Amygdala (tissue), 56 donors: ENCODE results near the gene UVRAG.

ENCODE experiments used
- DNase-seq, 56 donors: peaks; one replicate each; lab custom pipeline; 2025; lab: John Stamatoyannopoulos, UW

UVRAG gene

DNA sequence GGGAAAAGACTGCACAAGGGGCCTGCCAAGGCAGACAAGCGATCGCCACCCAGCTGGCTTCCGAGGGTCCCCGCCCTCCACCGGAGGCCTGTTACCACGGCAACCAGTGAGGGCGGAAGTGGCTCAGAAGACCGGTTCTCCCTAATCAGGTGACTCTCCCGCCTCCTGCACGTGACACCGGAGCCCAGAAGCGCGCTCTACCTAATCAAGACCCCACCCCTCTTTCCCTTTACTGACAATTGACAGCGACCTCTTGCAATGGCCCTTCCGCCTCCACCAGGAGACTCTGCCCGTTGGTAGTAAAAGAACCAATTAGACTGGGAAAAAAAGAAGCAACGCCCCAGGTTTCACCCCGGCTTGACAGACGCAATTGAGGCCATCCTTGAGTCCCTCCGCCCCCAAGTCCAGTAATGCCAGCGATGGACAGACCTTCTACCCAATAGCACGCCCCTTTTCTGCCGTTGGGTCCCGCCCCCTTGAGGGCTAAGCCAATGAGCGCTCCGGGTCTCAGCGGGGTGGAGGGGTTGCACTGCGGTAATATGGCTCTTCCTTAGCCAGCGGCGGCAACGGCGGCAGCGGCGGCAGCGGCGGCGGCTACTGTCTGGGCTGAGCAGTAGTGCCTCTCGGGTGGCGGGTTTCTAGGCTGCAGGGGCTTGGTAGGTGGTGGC lies at the start of gene UVRAG:
UVRAG (plus strand) TSS at position 534 of the 668 bp plus-strand sequence. CDS start 198 bp downstream, outside the sequence.
- DNase-seq: peak; percentile 97 to 100 (median 100)

DNA sequence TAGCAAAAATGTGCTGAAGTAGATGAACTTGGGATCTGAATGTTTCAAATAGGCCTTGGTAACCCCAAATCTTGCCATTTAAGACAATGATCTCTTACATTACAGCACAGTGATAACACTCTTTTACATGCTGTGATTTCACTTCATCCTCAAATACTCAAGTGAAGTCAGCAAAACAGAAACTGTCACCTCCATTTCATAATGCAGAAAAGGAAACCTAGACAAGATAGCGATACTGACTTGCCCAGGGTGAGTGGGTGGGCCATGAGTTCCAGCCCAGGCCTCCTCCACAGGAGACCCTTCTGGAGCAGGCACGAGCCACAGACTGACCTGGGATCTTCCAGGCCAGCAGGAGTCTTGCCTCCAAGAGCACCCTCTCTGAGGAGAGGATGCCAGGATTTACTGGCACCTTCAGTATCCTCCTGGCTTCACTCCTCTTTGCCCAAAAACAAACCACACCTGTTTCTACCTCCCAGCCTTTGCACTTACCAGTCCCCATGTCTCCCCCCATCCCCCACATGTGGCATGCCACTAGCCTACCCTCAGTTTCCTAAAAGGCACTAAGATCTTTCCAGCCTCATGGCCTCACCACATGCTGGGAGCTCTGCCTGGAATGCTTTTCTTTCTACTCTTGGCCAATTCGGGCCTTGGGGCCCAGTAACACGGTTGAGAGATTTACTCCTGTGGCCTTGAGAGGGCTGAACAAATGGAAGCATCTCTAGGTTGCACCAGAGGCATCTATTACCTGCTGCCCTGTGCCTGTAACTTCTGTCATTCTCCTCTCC lies 48.4 kb upstream of the UVRAG start:
- no peak for DNase-seq

DNA sequence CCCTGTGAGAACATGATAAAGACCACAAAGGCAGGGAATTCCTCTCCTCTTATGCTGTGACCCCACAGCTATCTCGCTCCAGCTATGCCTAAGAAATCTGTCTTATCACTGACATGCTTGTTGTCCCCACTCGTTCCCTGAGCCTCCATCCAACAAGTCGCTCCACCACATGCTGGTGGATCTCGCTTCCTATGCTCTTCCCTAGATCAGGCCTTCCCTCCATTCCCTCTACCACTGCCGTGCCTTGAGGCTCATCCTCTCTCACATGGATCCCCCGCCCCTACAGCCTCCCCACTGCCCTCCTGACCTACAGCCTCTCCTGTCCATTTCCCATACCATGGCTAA lies 47.8 kb upstream of the UVRAG start:
- no peak for DNase-seq

DNA sequence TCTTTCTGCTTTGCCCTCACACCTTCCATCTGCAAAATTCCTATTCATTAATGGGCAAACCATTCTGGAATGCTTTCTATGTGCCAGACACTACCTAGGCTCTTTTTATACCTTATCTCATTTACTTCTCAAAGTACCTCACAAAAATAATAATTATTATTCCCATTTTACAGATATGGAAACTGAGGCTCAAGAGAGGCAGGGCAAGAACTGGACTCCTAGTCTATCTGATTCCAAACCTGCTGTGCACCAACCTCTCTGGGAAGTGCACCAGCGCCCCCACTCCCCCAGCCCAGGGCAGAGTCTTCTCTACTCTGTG lies 47.3 kb upstream of the UVRAG start:
- DNase-seq: no peak

DNA sequence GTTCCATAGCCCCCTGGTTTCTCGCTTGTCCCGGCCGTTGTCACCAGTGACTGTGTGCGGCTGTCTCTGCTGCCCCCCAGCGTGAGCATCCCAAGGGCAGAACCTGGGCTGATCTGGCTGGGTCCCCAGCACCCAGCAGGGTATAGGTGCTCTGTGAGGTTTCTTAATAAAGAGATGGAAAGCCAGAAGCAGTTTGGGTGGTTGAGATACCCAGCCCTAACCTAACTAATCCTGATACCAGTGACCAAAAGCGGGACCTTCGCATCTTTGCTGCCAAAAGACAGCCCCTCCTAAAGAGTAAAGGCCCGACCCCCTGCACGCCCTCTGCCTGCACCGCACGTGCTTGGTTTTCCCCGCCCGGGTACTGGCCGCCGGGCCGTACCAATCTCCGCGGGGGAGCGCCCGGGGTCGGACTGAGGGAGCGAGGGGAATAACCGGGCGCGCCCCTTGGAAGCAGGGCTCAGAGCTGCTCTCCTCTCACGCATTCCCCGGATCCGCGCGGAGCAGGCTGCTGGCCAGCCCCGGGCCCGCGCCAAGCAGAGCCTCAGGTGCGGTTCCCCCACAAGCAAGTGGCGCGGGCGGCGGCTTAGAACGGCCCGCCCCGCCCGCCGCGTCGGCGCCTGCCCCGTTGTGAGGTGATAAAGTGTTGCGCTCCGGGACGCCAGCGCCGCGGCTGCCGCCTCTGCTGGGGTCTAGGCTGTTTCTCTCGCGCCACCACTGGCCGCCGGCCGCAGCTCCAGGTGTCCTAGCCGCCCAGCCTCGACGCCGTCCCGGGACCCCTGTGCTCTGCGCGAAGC lies 46.7 kb upstream of the UVRAG start, which contains the start of gene DGAT2:
DGAT2 (plus strand) TSS at position 667 of the 797 bp plus-strand sequence. CDS start 214 bp downstream, outside the sequence.
- DNase-seq: peak in 35 of 56 donors; percentile 5 to 75 (median 44)

DNA sequence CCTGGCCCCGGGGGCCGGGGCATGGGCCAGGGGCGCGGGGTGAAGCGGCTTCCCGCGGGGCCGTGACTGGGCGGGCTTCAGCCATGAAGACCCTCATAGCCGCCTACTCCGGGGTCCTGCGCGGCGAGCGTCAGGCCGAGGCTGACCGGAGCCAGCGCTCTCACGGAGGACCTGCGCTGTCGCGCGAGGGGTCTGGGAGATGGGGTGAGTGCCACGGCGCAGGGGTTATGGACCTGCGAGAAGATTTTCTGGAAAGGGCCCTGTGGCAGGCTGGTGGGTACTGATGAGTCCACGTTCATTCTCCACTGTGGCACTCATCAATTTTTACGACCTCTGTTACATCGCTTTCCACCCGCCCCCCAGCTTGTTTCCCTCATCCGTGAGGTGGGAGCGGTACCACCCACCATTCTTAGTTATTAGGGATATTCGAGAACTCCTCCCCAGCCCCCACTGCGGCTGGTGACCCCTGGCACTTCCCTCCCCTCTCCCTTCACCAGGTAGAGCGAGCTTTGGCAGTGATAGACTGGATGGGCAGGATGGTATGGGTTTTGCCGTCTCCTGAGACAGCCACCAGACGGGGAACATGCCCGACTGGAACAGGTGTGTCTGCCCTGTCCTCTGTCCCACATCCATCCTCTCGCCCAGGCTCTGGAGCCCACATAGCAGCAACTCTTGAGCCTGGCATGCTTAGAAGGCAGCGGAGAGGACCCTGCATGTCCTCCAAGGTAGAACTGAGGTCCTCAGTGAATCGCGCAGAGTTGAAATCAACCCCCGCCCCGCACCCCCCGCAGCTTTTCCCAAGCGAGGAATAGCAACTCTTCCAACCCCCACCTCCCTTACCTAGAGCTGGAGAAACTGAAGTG lies 45.9 kb upstream of the UVRAG start:
- DNase-seq: peak in 1 of 56 donors; percentile 20

DNA sequence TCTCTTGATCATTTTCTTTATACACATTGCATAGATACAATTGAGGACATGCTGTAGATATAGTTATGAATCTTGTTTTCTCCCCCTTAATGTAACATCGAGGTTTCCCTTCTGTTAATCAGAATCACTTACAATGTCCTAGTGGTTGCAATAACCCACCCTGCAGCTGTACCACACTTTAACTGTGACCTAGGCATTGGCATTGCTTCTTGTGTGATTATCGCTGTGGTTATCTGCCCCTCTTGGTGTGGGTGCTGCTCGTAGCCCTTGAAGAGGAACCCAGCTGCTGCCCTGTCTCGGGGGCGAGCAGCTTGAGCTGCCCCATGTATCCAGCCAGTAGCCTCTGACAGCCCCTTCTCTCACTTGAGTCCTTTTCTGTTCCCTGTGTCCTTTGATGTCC lies 44.9 kb upstream of the UVRAG start:
- DNase-seq: no peak

DNA sequence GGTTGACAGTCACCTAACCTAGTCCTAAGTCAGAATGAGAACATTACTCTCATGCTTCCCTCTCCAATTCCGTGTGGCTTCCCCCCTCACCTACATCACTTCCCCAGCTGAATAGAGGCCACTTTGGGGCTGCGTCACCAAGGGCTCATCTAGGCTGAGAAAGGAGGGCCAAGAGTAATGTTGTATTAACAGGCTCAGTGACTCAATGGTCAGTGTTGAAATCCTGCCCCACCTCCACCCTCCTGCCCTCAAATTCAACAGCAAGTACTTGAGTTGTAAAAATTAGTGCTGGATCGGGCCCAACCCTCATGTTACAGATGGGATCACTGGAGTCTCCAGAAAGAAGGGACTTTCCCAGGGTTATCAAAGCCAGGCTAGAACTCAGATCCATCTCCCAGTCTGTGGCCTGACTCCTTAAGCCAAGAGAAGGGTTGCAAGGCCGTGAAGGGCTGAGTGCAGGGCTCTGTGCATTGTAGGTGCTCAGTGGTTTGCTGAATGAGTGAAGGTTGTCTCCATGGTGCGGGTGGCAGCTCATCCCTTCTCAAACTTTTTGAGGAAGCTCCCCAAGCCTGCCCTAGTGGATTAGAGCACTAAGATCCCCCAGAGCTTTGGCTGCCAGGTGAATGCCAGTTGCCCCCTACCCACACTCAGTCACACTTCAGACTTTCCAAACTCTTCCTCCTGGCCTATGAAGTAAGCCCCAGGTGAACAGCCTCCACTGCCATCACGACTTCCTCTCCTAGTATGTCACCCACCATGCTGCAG lies 43.2 kb upstream of the UVRAG start:
- no peak for DNase-seq

DNA sequence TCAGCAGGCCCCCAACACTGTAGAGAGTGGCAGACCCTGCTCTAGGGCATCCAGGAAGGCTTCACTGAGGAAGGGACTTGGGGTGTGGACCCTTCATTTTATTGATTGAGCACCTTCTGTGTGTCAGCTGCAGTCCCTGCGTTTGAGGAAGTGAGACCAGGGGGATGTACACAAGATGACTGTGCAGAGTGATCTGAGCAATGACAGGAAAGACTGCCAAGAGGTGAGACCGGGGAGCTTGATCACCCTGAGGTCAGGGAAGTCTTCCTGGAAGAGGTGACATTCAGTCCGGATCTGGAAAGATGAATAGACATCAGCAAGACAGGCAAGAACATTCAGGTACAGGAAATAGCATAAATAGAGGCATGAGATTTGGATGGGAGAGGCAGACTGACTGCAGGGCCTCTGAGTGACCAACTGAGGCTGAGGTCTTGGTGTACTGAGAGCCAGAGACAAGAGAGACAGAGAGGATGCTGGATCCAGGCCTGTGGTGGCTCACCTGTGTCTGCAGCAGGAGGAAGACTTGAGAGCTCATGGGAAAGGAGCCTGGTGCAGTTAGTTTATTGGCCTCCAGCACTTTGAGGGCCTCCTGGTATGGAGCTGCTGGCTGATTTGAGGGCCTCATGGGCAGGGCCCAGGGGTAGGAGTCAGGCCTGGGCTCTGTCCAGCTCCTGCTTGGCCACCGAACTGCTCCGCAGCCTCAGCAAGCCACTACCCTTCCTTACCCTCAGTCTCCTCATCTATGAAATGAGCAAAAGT lies 41.2 kb upstream of the UVRAG start:
- DNase-seq: no peak

DNA sequence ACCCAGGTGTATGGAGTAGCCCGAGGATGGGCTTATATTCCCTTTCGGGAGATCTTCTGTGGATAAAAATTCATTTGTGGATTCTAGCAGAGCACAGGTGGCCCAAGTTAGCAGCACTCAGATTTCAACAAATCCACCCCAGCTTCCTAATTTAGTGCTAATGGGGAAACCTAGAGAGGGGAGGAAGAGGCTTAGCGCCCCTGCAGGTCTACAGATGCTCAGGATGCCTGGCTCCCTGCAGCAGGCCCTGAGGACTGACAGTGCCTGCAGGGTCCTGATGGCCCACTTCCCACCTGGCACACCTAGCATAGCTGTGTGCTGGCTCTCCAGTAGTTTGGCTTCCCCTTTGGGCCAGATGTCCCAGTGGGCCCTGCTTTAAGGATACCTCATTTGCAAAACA lies 40.0 kb upstream of the UVRAG start:
- no peak for DNase-seq

DNA sequence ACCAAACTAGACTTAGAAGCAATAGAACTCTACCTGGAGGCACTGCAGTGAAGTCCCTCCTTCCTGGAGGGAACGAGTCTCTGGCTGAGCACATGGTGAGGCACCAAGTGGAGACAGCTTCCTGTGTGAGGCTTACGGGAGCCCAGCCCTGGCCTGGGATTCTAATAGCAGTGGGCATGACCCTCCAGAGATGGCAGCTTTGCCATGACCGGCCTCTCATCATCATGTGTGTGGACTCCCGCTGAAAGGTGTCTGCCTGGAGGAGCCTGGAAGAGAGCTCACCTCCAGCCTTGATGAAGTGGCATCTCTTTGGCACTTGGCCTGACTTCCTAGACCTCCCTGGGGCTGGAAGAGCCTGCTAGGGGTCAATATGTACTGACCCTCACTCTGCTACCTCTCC lies 38.5 kb upstream of the UVRAG start:
- DNase-seq: no peak

DNA sequence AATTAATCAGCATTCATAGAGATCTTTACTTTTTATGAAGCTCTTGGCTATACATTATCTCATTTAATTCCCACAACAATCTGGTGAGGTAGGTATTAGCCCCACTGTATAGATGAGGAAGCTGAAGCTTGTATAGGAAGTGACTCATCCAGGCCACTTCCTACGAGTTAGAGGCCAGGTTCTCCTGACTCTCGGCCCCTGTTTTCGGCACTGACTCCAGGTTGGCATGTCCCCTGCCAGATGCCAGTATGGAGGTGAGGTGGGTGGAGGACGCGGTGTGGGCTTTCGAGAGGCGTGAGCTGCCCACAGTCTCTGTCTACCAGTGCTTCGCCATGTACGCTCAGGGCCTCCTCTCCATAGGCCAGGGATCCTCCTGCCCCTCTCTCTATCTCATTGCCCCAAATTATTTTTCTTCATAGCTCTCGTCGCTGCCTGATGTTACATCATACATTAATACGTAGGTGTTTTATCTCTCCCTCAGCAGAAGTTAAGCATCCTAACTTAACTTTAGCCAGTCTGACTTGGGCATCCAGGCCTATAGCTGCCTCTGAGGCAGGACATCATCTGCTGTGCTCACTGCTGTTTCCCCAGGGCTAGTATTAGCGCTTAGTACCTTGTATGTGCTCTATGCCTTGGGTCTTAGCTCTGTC lies 37.4 kb upstream of the UVRAG start:
- no peak for DNase-seq

DNA sequence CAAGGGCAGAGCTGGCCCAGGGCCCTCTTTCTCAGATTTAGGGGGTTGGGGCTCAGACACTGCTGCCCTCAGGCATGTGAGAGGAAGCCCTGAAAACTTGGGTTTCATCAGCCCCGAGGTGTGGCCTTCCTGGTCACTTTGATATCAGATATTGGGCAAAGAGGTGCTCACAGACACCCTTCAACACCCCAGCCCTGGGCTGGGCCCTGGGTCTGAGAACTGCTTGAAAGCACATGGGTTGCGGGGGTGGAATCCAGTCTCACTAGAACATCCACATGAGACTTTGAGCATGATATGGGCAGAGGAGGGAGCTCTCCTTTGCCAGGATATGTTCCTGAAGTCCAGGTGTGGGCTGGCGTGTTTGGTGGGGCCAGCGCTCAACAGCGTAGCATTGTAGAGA lies 36.0 kb upstream of the UVRAG start:
- DNase-seq: no peak

DNA sequence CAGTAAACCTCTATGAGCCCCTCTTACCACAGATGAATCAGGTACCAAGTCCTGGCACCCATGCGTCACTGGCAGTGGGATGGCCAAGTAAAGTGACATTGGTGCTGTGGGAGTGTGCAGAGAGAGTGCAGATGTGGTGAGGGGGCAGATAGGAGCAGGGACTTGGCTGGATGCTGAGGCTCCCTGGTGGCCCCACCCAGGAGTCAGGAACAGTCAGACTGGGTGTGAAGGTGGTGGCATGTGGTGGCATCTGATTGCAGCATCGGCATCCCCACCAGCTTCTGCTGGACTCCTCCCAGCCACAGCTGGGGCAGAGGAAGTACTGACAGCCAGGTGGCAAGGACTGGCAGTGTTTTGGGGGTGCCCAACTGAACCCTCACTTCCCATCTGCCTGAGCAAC lies 35.0 kb upstream of the UVRAG start:
- no peak for DNase-seq

DNA sequence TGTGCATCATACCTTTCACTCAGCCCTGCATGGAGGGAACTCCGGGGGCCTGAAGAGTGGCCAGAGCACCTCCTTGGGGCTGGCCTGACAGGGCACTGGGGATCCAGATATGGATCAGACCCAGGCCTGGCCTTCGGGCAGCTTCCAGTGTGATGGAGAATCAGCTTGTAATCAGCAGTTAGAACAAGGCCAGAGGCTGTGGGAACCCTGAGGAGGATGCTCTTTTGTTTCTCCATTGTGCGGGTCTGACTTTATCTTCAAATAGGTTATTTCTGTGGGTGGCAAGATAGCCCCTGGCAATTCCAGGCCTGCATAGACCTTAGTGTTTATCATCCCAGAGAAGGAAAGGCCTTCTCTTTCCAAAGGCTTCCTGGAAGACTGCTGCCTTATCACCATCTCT lies 34.1 kb upstream of the UVRAG start:
- DNase-seq: no peak

DNA sequence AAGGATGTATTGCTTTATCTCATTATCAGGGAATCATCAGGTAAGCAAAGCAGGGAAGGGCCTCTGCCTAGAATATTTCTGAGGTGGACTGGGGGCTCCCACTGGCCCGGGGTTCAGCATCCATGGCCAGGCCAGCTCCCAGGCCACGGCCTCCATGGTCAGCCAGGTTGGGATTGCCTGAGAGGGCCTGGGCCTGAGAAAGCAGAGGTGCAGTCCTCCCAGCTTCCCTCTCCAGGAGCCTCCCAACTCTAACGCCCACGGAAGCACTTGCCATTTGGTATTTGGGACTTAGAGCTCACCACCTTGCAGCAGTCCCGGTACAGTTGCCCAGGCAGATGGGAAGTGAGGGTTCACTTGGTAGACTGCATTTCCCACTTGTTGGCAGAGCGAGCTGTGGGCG lies 33.7 kb upstream of the UVRAG start:
- no peak for DNase-seq

DNA sequence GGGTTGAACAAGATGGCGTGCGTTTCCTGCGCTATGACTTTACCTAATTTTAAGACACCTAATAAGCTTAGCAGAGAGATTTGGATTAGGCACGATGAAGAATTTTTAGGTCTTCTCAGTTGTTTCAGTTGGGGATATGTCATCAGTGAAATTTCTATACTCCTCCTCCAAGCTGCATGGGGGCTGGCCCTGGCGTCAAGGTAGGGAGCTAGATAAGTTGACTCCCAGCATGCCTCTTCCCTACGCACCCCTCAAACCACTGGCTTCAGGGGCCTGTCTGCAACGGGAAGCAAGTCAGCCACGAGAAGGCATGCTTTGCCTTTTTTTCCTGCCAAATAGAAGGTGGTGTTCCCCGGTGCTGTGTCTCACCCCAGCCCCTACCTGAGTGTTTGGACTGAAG lies 33.2 kb upstream of the UVRAG start:
- DNase-seq: no peak

DNA sequence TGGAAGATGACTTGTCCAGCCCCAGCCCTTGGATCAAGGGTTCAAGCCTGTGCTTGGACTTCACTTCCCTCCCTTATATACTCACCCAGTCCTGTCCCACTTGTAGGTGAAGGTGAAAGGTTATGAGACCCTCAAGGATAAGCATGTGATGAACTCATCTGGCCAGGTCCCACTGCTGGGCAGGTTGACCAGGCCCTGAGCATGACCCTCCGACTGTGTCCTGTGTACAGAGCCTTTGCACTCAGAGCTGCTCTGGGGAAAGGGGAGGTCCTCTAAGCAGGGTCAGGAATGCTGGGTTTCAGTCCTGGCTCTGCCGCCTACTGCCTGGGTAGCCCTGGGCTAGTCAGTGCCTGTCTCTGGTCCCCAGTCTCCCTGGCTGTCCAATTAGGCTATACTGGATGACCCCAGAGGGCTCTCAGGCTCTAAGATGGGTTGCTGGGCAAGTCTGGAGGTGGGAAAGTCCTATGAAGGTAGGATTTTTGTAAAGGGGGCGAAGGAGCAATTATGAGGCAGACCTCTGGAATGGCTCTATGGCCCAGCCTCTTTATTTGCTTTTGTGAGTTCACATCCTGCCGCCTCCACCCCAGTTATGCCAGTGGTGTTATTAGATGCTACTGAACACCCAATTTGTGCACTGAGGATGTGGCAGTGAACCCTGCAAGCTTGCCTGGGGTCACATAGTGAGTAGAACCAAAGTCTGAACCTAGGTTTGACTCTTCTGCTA lies 32.3 kb upstream of the UVRAG start:
- DNase-seq: no peak
